HG03432 (cell line): ENCODE data around the gene NEU1.
A peak's percentile ranks its signal among the peaks of the same experiment; 100 is the strongest.
"Not testable (repeated sequence)": the region's sequence is repeated elsewhere in the genome, so short reads cannot be mapped to it uniquely, and the experiment has no call there.

ENCODE experiments used
- ATAC-seq: cut with Tn5 transposase; IDR thresholded peaks from one replicate; pipeline ENCODE4 v1.9.1; 2021; ENCODE audit warnings: mild to moderate bottlenecking, moderate library complexity; ENCODE audit not compliant: unreplicated experiment

NEU1 gene

DNA sequence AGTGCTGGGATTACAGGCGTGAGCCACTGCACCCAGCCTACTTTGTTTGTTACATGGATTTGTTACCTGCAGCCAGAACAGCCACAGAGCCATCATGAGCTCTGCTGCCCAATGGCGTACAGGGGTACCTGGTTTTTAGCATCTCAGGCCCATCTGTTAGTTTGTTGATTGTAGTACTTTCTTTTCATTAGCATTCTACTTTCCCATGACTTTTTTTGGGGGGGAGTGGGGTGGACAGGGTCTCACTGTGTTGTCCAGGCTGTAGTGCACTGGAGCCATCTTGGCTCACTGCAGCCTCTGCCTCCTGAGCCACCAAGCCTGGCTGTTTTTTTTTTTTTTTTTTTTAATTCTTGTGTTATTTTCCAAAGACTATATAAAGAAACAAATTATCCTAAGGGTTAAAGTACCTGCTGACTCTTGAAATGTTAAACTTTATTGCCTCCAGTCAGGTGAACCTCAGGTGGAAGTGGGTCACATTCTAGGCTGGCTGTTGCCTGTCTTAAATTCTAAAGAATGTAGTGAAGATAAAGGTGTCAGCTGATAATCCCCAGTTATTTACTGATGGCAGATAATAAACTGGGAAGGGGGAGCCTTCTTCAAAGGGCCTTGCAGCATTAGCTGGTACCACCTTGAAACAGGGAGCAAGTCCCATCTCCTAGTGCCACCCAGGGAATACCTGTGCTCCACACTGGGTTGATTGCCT is 15.2 kb downstream of the NEU1 start:
- no peak for ATAC-seq

DNA sequence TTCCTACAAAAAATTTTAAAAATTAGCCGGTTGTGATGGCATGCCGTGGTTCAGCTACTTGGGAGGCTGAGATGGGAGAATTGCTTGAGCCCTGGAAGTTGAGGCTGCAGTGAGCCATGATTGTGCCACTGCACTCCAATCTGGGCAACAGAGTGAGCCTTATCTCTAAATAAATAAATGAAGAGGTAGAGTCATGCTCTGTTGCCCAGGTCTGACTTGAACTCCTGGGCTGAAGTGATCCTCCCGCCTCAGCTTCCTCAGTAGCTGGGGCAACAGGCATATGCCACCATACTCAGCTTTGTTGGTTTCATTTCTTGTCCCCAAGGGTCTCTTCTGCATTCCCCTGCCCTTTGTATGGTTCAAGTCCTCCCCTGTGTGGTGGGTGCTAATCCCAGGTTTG is 18.1 kb downstream of the NEU1 start:
- ATAC-seq = no peak

DNA sequence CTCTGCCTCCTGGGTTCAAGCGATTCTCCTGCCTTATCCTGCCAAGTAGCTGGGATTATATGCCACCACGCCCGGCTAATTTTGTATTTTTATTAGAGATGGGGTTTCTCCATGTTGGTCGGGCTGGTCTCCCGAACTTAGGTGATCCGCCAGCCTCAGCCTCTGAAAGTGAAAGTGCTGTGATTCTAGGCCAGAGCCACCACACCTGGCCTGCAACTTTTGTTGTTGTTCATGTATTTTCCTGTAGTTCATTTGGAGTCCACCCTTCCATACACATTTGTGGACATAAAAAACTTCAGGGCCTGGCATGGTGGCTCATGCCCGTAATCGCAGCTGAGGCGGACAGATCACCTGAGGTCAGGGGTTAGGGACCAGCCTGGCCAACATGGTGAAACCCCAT is 20.6 kb downstream of the NEU1 start:
- no peak for ATAC-seq

GRCh38 chr6:31839779-31840126 is 22.9 kb downstream of the NEU1 start:
- not testable (repeated sequence) for ATAC-seq

- ATAC-seq = no peak
Measured at GRCh38 chr6:31838968-31839367, 23.7 kb downstream of the NEU1 start.

GRCh38 chr6:31838114-31838553 is 24.5 kb downstream of the NEU1 start:
- ATAC-seq = not testable (repeated sequence)

GRCh38 chr6:31837369-31838113 is 25.1 kb downstream of the NEU1 start:
- ATAC-seq = no peak

DNA sequence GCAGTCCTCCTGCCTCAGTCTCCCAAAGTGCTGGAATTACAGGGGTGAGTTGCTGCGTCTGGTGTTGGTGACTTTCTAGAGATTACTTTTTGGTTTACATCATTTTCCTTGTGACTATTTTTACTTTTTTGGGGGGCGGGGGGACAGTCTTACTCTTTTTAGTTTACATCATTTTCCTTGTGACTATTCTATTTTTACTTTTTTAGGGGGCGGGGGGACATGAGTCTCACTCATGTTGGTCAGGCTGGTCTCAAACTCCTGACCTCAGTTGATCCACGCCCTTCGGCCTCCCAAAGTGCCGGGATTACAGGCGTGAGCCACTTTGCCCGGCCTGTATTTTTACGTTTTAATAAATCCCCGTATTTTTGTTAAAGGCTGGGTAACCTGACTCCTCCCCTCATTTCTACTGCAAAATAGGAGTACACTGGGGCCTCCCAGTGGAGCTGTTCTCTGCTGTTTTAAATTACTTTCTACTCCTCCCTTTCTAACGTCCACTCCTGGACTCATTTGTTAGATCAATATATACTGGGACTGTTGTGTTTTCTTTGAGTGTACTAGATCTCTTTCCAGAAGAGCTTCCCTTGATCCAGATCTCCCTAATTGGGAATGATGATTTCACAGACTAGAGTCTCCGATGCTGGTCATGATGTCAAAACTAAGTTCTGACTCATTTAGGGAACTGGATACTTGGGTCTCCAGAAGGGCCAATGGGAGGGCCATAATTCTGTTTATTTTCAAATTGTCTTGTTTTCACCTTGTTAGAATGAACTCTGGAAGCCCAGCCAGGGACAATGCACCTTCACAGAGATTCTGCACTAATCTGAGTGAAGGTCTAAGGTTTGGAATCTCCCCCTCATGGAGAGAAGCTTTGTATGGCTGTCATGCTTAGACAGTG is 25.9 kb downstream of the NEU1 start:
- ATAC-seq = no peak

DNA sequence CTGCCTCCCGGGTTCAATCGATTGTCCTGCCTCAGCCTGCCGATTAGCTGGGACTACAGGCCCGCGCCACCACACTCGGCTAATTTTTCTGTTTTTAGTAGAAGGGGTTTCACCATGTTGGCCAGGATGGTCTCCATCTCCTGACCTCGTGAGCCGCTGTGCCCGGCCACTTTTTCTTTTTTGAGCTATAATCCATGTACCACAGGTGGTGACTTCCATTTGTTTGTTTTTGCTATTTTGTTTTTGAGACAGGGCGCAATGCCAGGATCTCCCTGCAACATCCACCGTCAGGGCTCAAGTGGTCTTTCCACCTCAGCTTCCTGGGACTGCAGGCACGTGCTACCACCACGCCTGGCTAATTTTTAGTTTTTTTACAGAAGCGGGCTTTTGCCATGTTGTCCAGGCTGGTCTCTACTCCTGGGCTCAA is 26.6 kb downstream of the NEU1 start:
- ATAC-seq = no peak

GRCh38 chr6:31834367-31835250 is 28.0 kb downstream of the NEU1 start:
- ATAC-seq = peak; percentile 51

DNA sequence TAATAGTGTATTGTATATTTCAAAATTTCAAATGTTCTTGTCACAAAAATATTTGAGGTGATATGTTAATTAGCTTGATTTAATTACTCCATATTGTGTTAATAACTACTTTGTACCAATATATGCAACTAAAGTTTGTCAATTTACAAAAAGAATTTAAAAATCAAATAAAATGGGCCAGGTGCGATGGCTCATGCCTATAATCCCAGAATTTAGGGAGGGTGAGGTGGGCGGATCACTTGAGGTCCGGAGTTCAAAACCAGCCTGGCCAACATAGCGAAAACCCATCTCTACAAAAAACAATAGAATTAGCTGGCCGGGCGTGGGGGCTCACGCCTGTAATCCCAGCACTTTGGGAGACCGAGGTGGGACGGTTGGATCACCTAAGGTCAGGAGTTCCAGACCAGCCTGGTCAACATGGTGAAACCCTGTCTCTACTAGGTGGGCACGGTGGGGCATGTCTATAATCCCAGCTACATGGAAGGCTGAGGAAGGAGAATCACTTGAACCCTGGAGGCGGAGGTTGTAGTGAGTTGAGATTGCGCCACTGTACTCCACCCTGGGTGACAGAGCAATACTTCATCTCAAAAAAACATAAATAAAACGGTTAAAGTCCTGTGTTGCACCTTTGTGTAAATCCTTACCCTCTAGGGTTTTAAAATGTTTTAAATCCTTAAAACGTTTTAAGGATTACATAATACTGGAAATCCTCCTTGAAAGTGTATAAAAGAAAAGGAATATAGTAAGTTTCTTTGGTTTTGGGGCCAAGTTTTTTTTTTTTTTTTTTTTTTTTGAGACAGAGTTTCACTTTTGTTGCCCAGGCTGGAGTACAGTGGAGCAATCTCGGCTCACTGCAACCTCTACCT is 31.0 kb downstream of the NEU1 start:
- ATAC-seq = no peak

- no peak for ATAC-seq
Measured at GRCh38 chr6:31830886-31831335, 31.7 kb downstream of the NEU1 start.

- no peak for ATAC-seq
Measured at GRCh38 chr6:31829633-31830283, 32.9 kb downstream of the NEU1 start.

DNA sequence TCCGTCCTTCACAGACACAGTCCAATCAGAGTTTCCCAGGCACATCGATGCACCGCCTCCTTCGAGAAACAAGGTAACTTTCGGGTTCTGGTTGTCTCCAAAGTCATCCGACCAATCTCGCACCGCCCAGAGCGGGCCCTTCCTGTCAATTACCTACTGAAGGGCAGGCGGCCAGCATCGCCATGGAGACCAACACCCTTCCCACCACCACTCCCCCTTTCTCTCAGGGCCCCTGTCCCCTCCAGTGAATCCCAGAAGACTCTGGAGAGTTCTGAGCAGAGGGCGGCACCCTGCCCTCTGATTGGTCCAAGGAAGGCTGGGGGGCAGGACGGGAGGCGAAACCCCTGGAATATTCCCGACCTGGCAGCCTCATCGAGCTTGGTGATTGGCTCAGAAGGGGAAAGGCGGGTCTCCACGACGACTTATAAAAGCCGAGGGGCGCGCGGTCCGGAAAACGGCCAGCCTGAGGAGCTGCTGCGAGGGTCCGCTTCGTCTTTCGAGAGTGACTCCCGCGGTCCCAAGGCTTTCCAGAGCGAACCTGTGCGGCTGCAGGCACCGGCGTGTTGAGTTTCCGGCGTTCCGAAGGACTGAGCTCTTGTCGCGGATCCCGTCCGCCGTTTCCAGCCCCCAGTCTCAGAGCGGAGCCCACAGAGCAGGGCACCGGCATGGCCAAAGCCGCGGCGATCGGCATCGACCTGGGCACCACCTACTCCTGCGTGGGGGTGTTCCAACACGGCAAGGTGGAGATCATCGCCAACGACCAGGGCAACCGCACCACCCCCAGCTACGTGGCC is 35.1 kb downstream of the NEU1 start, which contains the start of gene HSPA1B:
Gene HSPA1B (plus strand): TSS at position 453 of the 794 bp plus-strand sequence. CDS start 213 bp downstream, at position 666.
- peak; percentile 62 for ATAC-seq

DNA sequence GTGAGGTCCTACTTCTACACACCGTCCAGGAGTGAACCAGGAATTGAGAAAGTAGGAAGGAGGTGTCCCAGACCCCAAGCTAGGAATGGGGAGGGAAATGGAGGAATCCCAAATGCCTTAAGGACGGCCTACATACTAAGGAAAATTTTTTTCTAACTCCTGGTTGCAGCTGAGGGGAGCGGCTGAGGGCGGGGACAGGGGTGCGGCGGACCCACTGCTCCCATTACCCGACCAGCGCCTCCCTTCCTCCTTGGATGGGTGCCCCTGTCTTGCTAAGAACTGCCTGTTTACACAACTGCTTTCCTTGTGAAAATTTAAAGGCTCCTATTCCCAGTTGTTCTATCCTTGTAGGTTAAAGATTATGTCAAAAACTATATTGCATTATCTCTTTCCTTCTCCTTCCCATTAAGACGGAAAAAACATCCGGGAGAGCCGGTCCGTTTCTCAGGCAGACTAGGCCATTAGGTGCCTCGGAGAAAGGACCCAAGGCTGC is 35.8 kb downstream of the NEU1 start:
- ATAC-seq = no peak

- ATAC-seq = no peak
Measured at GRCh38 chr6:31825553-31825952, 37.1 kb downstream of the NEU1 start.

DNA sequence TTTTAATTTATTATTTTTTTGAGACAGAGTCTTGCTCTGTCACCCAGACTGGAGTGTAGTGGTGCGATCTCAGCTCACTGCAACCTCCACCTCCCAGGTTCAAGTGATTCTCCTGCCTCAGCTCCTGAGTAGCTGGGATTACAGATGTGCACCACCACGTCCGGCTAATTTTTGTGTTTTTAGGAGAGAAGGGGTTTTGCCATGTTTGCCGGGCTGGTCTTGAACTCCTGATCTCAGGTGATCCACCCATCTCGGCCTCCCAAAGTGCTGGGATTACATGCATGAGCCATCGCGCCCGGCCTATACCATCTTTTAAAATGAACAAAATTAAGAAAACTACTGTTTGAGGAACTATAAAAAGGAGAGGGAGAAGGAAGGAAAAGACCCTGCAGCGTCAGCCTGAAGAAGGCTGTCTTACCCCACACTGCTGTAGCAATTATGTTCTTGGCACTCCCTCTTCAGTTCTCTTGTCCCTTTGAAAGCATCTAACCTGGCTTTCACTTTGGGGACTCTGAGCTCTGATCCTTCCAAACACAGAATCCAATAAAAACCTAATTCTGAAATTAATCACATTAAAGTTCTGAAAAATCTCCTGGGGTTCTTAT is 38.9 kb downstream of the NEU1 start:
- not testable (repeated sequence) for ATAC-seq
